ENCODE results near the gene MTFR1L. TPM values are rescaled to one million over a fixed set of nuclear protein-coding genes. Genes with fewer than 3 reads are reported as not detected.

Gene MTFR1L
- total and polyA plus RNA-seq, 2 donors from 2014 or later = 66.6 to 108 TPM

DNA sequence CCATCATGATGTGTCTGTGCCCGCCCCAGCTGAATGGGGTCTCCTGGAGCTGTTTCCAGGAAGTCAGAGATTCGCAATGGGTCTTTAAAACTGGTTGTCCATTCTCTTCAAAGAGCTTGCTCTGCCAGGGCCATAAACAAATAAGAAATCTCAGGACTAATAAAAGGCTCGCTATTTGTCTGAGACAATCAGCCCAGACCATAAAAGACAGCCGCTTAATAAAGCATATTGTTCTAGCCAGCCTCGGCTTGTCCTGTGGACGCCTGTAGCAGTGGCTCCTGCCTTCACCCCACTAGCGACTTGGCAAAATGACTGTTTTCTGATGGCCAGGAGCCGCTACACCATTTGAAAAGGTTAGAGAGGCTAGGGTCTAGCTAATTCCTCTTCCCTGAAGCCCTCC is 40.4 kb upstream of the MTFR1L start:
- DNase-seq = no peak
- Histone ChIP-seq H3K27me3 (ENCODE audit: control insufficient read depth, insufficient read depth, low read length) (no peaks in the 10 kb centered on the region), H3K27ac (ENCODE audit: low read depth in 2 of 2, low read length in 2 of 2) (no peak overlapping the region), H3K9ac (ENCODE audit: low read length in 3 of 3) (no peak overlapping the region), H3K4me3 (ENCODE audit: low read length in 3 of 3) (no peak overlapping the region), H3K36me3 (ENCODE audit: control insufficient read depth in 2 of 3, insufficient read depth in 3 of 3, low read length in 3 of 3) (peaks cover 0 to 2% (median 0%) of the 10 kb centered on the region in 3 donors), H3K4me1 (ENCODE audit: control insufficient read depth in 2 of 3, insufficient read depth in 2 of 3, low read depth in 1 of 3, low read length in 3 of 3) (peaks cover 0 to 13% (median 0%) of the 10 kb centered on the region in 3 donors), H3K9me3 (ENCODE audit: control insufficient read depth in 2 of 3, insufficient read depth in 1 of 3, low read length in 3 of 3) (no peaks in the 10 kb centered on the region)
- intact Hi-C loops (cut with DNase I) = no loop called here
- TF ChIP-seq, protein P1, sequence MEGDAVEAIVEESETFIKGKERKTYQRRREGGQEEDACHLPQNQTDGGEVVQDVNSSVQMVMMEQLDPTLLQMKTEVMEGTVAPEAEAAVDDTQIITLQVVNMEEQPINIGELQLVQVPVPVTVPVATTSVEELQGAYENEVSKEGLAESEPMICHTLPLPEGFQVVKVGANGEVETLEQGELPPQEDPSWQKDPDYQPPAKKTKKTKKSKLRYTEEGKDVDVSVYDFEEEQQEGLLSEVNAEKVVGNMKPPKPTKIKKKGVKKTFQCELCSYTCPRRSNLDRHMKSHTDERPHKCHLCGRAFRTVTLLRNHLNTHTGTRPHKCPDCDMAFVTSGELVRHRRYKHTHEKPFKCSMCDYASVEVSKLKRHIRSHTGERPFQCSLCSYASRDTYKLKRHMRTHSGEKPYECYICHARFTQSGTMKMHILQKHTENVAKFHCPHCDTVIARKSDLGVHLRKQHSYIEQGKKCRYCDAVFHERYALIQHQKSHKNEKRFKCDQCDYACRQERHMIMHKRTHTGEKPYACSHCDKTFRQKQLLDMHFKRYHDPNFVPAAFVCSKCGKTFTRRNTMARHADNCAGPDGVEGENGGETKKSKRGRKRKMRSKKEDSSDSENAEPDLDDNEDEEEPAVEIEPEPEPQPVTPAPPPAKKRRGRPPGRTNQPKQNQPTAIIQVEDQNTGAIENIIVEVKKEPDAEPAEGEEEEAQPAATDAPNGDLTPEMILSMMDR (IDR thresholded peaks at IDR 0.05; ENCODE audit: borderline replicate concordance, extremely low read depth, insufficient read depth) = no peak
- FAIRE-seq = no peak

DNA sequence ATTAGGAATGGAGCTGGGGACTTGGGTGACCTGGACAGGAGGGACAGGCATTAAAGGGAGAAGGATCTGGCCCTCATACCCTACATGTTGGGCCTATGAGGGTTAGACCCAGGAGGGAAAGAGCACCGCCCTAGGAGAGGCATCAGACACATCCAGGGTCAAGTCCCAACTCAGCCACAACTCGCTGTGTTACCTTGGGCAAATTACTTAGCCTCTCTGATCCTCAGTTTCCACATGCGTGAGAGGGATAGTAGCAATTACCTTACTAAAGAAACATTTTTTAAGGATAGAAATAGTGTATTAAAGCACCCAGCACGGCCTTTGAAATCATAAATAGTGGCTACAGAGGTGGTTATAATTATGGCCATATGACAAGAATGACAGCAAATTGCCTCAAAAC is 39.9 kb upstream of the MTFR1L start:
- no peak overlapping the region for H3K9ac ChIP-seq (ENCODE audit: low read length in 3 of 3)
- H3K27me3 ChIP-seq (ENCODE audit: control insufficient read depth, insufficient read depth, low read length) = no peaks in the 10 kb centered on the region
- FAIRE-seq (no peak), DNase-seq (no peak)
- intact Hi-C loops (cut with DNase I) = no loop called here
- TF ChIP-seq, protein P1 (IDR thresholded peaks at IDR 0.05; ENCODE audit: borderline replicate concordance, extremely low read depth, insufficient read depth) = no peak
- H3K36me3 ChIP-seq (ENCODE audit: control insufficient read depth in 2 of 3, insufficient read depth in 3 of 3, low read length in 3 of 3) = peaks cover 0 to 2% (median 0%) of the 10 kb centered on the region in 3 donors
- H3K9me3 ChIP-seq (ENCODE audit: control insufficient read depth in 2 of 3, insufficient read depth in 1 of 3, low read length in 3 of 3) = no peaks in the 10 kb centered on the region
- H3K27ac ChIP-seq (ENCODE audit: low read depth in 2 of 2, low read length in 2 of 2) = no peak overlapping the region
- H3K4me3 ChIP-seq (ENCODE audit: low read length in 3 of 3) = no peak overlapping the region
- peaks cover 0 to 9% (median 0%) of the 10 kb centered on the region in 3 donors for H3K4me1 ChIP-seq (ENCODE audit: control insufficient read depth in 2 of 3, insufficient read depth in 2 of 3, low read depth in 1 of 3, low read length in 3 of 3)

DNA sequence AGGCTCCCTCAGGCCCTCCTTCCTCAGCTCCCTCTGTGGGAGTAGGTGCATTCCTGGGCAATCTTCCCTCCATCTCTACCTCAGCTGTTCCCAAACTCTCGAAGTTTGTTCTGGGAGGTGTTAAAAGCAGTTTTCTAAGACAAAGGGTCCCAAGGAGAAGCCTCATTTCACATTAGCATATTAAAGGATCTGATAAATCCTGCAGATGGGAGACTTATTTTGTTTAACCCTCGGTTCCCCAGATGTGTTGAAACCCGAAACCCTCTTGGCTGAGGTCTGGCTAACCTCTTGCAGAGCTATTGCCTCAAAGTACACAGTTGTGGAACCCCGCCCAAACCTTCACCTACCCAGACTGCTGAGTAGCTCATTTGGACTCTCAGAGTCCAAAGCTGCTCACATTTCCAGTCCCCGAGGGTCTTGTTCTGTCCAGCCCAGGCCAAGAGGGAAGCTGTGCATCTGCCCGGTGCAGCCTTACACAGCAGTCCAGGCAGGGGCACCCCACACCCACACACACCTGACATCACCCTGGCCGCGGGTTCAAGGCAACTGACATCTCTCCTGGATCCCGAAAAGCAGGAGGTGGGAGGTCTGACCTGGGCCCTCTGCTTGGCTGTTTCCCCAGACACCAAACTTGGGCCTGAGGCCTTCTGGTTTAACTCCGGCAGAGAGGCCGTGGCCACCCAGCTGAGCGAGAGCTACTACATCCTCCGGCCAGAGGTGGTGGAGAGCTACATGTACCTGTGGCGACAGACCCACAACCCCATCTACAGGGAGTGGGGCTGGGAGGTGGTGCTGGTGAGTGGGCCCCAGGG is 39.2 kb upstream of the MTFR1L start:
- Histone ChIP-seq H3K9me3 (ENCODE audit: control insufficient read depth in 2 of 3, insufficient read depth in 1 of 3, low read length in 3 of 3) (no peaks in the 10 kb centered on the region), H3K27ac (ENCODE audit: low read depth in 2 of 2, low read length in 2 of 2) (no peak overlapping the region), H3K9ac (ENCODE audit: low read length in 3 of 3) (no peak overlapping the region), H3K36me3 (ENCODE audit: control insufficient read depth in 2 of 3, insufficient read depth in 3 of 3, low read length in 3 of 3) (peaks cover 0 to 2% (median 0%) of the 10 kb centered on the region in 3 donors), H3K4me1 (ENCODE audit: control insufficient read depth in 2 of 3, insufficient read depth in 2 of 3, low read depth in 1 of 3, low read length in 3 of 3) (peaks cover 0 to 2% (median 0%) of the 10 kb centered on the region in 3 donors), H3K27me3 (ENCODE audit: control insufficient read depth, insufficient read depth, low read length) (no peaks in the 10 kb centered on the region), H3K4me3 (ENCODE audit: low read length in 3 of 3) (no peak overlapping the region)
- intact Hi-C loops (cut with DNase I) = no loop called here
- TF ChIP-seq, protein P1 (IDR thresholded peaks at IDR 0.05; ENCODE audit: borderline replicate concordance, extremely low read depth, insufficient read depth) = no peak
- FAIRE-seq = no peak
- DNase-seq = peak in 1 of 5 donors; percentile 47

Data from kidney (tissue), 14 donors.